AG04450 (cell line): ENCODE results near the gene TAB2. TPM values are rescaled to one million over a fixed set of nuclear protein-coding genes. Genes with fewer than 3 reads are reported as not detected.

Experiments
- CTCF ChIA-PET: fragments of 300-600, 350-600 bp; formaldehyde crosslinking; extraction: SDS; loops from one replicate; lab custom pipeline; 2022; ENCODE audit warnings: antibody characterized with exemption, inconsistent platforms; lab: Charles Lee
- POLR2A ChIA-PET: fragments of 350-600 bp; formaldehyde crosslinking; extraction: SDS; loops from one replicate; lab custom pipeline; 2021; ENCODE audit warnings: antibody characterized with exemption, inconsistent platforms; lab: Yijun Ruan, JAX
- DNase-seq: peaks from one replicate; pipeline ENCODE4 v3.0.0-alpha.2; 2011; ENCODE audit warnings: low read depth, low spot score
- H3K27ac ChIP-seq: one replicate; pipeline ENCODE4 v1.5.1; 2012; ENCODE audit warnings: low read depth, low read length, control low read depth
- H3K27me3 ChIP-seq: one replicate; pipeline ENCODE4 v1.6.0; 2012; ENCODE audit warnings: low read length; ENCODE audit not compliant: control insufficient read depth, insufficient read depth
- H3K4me3 ChIP-seq: 2 replicates; pipeline ENCODE4 v1.5.1; 2011; ENCODE audit warnings: mild to moderate bottlenecking, low read depth, low read length, control low read depth
- H3K9me3 ChIP-seq: 2 replicates; pipeline ENCODE4 v1.5.1; 2012; ENCODE audit warnings: low read length; ENCODE audit not compliant: control insufficient read depth, insufficient read depth
- CTCF ChIP-seq: IDR thresholded peaks from 2 replicates; pipeline ENCODE4 v1.5.1; 2011; ENCODE audit warnings: low read depth, low read length, control low read depth, inconsistent platforms
- polyA plus RNA-seq: library from polyadenylated mRNA; depleted of rRNA; stranded (reverse); fragments of >200 nt; gene quantifications from 2 replicates; pipeline ENCODE4 v1.2.3, GENCODE V29; 2011

TAB2 gene
- polyA plus RNA-seq, 1 experiment, result 61.1 TPM

GRCh38 chr6:149362289-149362688, 44.8 kb downstream of the TAB2 start:
- DNase-seq, result no peak
- no peak for TF ChIP-seq CTCF
- Histone ChIP-seq H3K27ac (no peak overlapping the region), H3K27me3 (no peaks in the 10 kb centered on the region), H3K9me3 (no peaks in the 10 kb centered on the region; the same call in 1 of the 2 replicates), H3K4me3 (no peak overlapping the region)
- ChIA-PET POLR2A (interaction anchor here (0.7 kb wide), 1 partner anchor 12 kb away, joined by 4 read pairs; no protein-coding TSS in a partner anchor), CTCF (no interaction called here)

- no peak for DNase-seq
- H3K4me3 ChIP-seq, result no peak overlapping the region
- H3K27me3 ChIP-seq, result no peaks in the 10 kb centered on the region
- POLR2A ChIA-PET, result interaction anchor here (0.7 kb wide), 1 partner anchor 12 kb away, joined by 4 read pairs; no protein-coding TSS in a partner anchor
- TF ChIP-seq CTCF, result no peak
- no peaks in the 10 kb centered on the region; the same call in 1 of the 2 replicates for H3K9me3 ChIP-seq
- CTCF ChIA-PET, result no interaction called here
- no peak overlapping the region for H3K27ac ChIP-seq
Observed at GRCh38 chr6:149363154-149363553, 45.6 kb downstream of the TAB2 start.

GRCh38 chr6:149364557-149364956, 47.0 kb downstream of the TAB2 start:
- H3K27ac ChIP-seq, result no peak overlapping the region
- no peaks in the 10 kb centered on the region; the same call in 1 of the 2 replicates for H3K9me3 ChIP-seq
- POLR2A ChIA-PET, result no interaction called here
- peak; percentile 23 for DNase-seq
- no peak overlapping the region for H3K4me3 ChIP-seq
- no peak for TF ChIP-seq CTCF
- CTCF ChIA-PET, result no interaction called here
- H3K27me3 ChIP-seq, result no peaks in the 10 kb centered on the region

GRCh38 chr6:149365197-149365596, 47.7 kb downstream of the TAB2 start:
- no peak overlapping the region for H3K27ac ChIP-seq
- TF ChIP-seq CTCF, result no peak
- DNase-seq, result no peak
- no peak overlapping the region for H3K4me3 ChIP-seq
- CTCF ChIA-PET, result no interaction called here
- POLR2A ChIA-PET, result no interaction called here
- no peaks in the 10 kb centered on the region; the same call in 1 of the 2 replicates for H3K9me3 ChIP-seq
- no peaks in the 10 kb centered on the region for H3K27me3 ChIP-seq

- ChIA-PET POLR2A (no interaction called here), CTCF (no interaction called here)
- Histone ChIP-seq H3K9me3 (no peaks in the 10 kb centered on the region), H3K4me3 (no peak overlapping the region), H3K27me3 (no peaks in the 10 kb centered on the region), H3K27ac (no peak overlapping the region)
- no peak for DNase-seq
- TF ChIP-seq CTCF, result no peak
Observed at GRCh38 chr6:149366267-149366921, 48.9 kb downstream of the TAB2 start.
